ENCODE measurements around the gene FRMD4B. TPM values are rescaled to one million over a fixed set of nuclear protein-coding genes. Genes with fewer than 3 reads are reported as not detected.

FRMD4B gene
- polyA plus RNA-seq, 2 of the 4 experiments (the other 2 are of a cell fraction), result 0.92 to 5.9 TPM

DNA sequence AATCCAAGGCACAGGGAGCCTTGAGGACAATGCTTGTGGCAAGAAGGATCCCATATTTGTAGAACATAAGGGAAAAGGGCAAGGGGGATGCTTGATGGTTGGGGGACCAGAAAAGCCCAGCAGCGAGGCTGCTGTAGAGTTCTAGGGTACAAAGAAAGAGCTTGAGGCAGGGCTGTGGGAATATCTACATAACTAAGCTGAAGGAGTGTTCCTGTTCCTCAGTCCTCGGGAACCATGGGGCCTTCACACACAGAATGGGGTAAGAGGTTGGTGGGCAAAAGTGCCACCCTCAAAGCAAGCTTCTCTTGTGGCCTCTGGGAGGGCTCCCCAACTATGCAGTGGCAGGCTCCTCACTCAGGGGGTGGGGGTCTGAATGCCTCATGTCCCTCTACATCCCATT is 6.5 kb upstream of the FRMD4B start:
- Histone ChIP-seq H3K4me2 (no peak overlapping the region), H3K4me3 (no peak overlapping the region), H3K4me1 (no peaks in the 10 kb centered on the region), H3K9me3 (no peaks in the 10 kb centered on the region), H3K27ac (no peak overlapping the region)
- no peak for FAIRE-seq
- ChIA-PET CTCF (interaction anchor here (1.1 kb wide), 1 partner anchor 18 kb away, joined by 4 read pairs; no protein-coding TSS in a partner anchor), POLR2A (no interaction called here)
- TF ChIP-seq KDM5A (IDR thresholded peaks at IDR 0.05), result no peak
- no peak for ATAC-seq
- DNase-seq (ENCODE audit: low read depth in 1 of 2, low spot score in 1 of 2), result no peak
- 15% methylated on average over 2 of the region's 2 CpGs for WGBS (ENCODE audit: missing lambda C conversion rate)

DNA sequence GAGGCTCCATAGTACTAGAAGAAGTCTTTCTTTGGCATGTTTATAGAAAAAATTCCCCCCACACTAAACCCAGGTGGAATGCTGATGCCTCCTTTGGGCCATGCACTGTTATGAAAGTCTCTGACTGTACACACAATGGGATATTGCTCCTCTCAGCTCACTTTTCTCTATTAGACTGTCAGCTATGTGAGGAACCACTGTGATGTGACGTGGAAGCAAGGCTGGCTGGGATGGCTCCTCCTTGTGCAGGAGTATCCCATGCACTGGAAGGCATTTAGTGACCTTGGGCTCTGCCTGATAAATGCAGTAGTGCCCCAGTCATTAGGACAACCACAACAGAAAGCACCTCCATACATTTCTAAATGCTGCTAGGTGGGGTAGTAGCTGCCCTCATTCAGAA is 5.7 kb upstream of the FRMD4B start:
- no CpG with 5 or more reads among the region's 1 CpG for WGBS (ENCODE audit: missing lambda C conversion rate)
- no peaks in the 10 kb centered on the region for H3K4me1 ChIP-seq
- ChIA-PET CTCF (no interaction called here), POLR2A (no interaction called here)
- H3K27ac ChIP-seq, result no peak overlapping the region
- DNase-seq (ENCODE audit: low read depth in 1 of 2, low spot score in 1 of 2) (no peak), FAIRE-seq (no peak), ATAC-seq (no peak)
- no peaks in the 10 kb centered on the region for H3K9me3 ChIP-seq
- TF ChIP-seq, protein P1, sequence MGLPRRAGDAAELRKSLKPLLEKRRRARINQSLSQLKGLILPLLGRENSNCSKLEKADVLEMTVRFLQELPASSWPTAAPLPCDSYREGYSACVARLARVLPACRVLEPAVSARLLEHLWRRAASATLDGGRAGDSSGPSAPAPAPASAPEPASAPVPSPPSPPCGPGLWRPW (IDR thresholded peaks at IDR 0.05), result no peak
- TF ChIP-seq RCOR1 (IDR thresholded peaks at IDR 0.05; ENCODE audit: low read depth, low read length) (no peak), HOXA7 (CRISPR knock-in tag; IDR thresholded peaks at IDR 0.05) (no peak), RAD21 (conservative IDR thresholded peaks at IDR 0.05 in 1 of 2, IDR thresholded peaks at IDR 0.05 in 1 of 2) (no peak)
- no peak overlapping the region for H3K4me3 ChIP-seq
- no peak overlapping the region for H3K4me2 ChIP-seq

DNA sequence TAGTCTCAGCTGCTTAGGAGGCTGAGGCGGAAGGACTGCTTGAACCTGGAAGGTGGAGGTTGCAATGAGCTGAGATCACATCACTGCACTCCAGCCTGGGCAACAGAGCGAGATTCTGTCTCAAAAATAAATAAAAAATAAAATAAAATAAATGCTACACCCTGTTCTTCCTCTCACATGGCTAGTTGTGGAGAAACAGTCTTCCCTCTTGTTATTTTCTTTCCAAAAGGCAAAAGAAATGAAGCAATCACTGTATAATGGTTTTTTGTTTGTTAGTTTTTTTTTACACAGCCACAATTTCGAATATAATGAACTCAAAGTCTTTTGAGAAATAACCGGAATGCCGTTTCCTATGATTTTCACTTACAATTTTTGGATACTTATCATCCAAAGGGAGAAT is 4.9 kb upstream of the FRMD4B start:
- ATAC-seq (no peak), DNase-seq (ENCODE audit: low read depth in 1 of 2, low spot score in 1 of 2) (no peak), FAIRE-seq (no peak)
- H3K27ac ChIP-seq, result no peak overlapping the region
- no peak overlapping the region for H3K4me3 ChIP-seq
- H3K4me2 ChIP-seq, result no peak overlapping the region
- ChIA-PET CTCF (no interaction called here), POLR2A (no interaction called here)
- 62% methylated on average over 5 of the region's 5 CpGs for WGBS (ENCODE audit: missing lambda C conversion rate)
- no peak for TF ChIP-seq MYC (IDR thresholded peaks at IDR 0.05; ENCODE audit: borderline replicate concordance, low read length)
- TF ChIP-seq, protein P2, sequence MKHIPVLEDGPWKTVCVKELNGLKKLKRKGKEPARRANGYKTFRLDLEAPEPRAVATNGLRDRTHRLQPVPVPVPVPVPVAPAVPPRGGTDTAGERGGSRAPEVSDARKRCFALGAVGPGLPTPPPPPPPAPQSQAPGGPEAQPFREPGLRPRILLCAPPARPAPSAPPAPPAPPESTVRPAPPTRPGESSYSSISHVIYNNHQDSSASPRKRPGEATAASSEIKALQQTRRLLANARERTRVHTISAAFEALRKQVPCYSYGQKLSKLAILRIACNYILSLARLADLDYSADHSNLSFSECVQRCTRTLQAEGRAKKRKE (CRISPR knock-in tag; IDR thresholded peaks at IDR 0.05; ENCODE audit: low read depth), result no peak
- TF ChIP-seq, protein P3, sequence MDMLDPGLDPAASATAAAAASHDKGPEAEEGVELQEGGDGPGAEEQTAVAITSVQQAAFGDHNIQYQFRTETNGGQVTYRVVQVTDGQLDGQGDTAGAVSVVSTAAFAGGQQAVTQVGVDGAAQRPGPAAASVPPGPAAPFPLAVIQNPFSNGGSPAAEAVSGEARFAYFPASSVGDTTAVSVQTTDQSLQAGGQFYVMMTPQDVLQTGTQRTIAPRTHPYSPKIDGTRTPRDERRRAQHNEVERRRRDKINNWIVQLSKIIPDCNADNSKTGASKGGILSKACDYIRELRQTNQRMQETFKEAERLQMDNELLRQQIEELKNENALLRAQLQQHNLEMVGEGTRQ (IDR thresholded peaks at IDR 0.05), result no peak
- no peaks in the 10 kb centered on the region for H3K4me1 ChIP-seq
- H3K9me3 ChIP-seq, result no peaks in the 10 kb centered on the region

DNA sequence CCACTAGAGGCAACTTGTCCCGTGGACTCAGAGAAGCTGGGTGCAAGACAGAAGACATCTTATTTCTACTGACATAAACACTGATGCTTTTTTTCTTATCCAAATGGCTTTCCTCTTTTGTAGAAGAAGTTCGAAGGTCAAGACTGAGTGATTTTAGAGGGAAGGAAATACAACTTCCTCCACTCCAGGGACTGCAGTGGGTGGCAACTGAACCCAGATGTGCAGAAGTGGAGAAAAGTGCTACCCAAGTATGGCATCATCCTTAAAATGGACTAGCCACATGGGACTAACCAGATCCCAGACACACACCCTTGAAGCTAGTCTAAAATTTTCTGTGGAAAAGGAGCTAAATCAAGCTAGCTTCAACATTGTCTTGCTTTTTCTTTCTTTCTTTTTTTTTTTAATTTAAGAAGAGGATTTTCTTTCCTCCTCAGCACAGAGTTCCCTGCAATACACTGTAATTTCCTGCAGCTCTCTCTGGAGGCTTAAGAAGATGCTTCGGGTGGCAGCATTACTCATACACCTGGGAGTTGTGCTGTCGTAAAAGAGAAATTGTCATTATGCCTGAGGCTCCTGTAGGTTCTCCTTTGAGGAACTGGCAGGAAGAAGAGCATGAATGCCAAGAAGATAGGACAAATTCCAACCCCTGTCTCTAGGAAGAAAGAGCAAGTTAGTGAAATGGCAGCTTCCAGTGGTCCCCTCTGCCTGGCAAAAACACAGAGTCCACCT is 3.8 kb upstream of the FRMD4B start:
- H3K4me3 ChIP-seq, result no peak overlapping the region
- TF ChIP-seq SMC3 (IDR thresholded peaks at IDR 0.05) (no peak), JUNB (IDR thresholded peaks at IDR 0.05) (no peak)
- no peaks in the 10 kb centered on the region for H3K9me3 ChIP-seq
- POLR2A ChIA-PET, result no interaction called here
- no peak overlapping the region for H3K4me2 ChIP-seq
- H3K27ac ChIP-seq, result no peak overlapping the region
- DNase-seq (ENCODE audit: low read depth in 1 of 2, low spot score in 1 of 2) (no peak), FAIRE-seq (no peak), ATAC-seq (no peak)
- 29% methylated on average over 4 of the region's 4 CpGs for WGBS (ENCODE audit: missing lambda C conversion rate)
- no peaks in the 10 kb centered on the region for H3K4me1 ChIP-seq
- CTCF ChIA-PET, result interaction anchor here (0.6 to 1.0 kb wide), 3 partner anchors 9 to 282 kb away, joined by 3 read pairs; no protein-coding TSS in a partner anchor

DNA sequence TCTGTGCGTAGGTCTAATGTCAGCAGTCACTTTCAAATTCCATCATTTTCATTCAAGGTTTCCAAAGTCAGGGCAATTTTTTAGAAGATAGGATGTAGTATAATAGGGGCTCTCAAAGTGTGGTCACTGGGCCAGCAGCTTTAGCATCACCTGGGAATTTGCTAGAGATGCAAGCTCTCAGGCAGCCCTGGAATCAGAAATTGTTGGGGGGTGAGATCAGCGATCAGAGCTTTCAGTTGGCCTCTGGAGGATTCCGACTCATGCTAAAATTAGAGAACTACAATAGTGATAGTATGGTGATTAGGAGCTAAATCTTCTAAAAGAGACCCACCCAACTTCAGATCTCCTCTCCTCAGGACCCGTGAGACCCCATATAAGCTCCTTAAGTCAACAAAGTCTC is 2.4 kb upstream of the FRMD4B start:
- POLR2A ChIA-PET, result no interaction called here
- no peaks in the 10 kb centered on the region for H3K9me3 ChIP-seq
- CTCF ChIA-PET, result interaction anchor here (0.6 to 1.3 kb wide), 3 partner anchors 14 to 30 kb away, joined by 3 to 4 read pairs (median 3); no protein-coding TSS in a partner anchor
- no peak overlapping the region for H3K4me2 ChIP-seq
- ATAC-seq, result no peak
- H3K27ac ChIP-seq, result no peak overlapping the region
- 34% methylated on average over 4 of the region's 4 CpGs for WGBS (ENCODE audit: missing lambda C conversion rate)
- DNase-seq (ENCODE audit: low read depth in 1 of 2, low spot score in 1 of 2), result no peak
- TF ChIP-seq FOSL2 (IDR thresholded peaks at IDR 0.05), result no peak
- TF ChIP-seq FOSL2 (CRISPR knock-in tag; IDR thresholded peaks at IDR 0.05), result no peak
- no peak for TF ChIP-seq CEBPB (IDR thresholded peaks at IDR 0.05)
- TF ChIP-seq BHLHE40 (IDR thresholded peaks at IDR 0.05; ENCODE audit: low read depth, low read length), result no peak
- TF ChIP-seq EP300 (IDR thresholded peaks at IDR 0.05), result no peak
- TF ChIP-seq, protein P4, sequence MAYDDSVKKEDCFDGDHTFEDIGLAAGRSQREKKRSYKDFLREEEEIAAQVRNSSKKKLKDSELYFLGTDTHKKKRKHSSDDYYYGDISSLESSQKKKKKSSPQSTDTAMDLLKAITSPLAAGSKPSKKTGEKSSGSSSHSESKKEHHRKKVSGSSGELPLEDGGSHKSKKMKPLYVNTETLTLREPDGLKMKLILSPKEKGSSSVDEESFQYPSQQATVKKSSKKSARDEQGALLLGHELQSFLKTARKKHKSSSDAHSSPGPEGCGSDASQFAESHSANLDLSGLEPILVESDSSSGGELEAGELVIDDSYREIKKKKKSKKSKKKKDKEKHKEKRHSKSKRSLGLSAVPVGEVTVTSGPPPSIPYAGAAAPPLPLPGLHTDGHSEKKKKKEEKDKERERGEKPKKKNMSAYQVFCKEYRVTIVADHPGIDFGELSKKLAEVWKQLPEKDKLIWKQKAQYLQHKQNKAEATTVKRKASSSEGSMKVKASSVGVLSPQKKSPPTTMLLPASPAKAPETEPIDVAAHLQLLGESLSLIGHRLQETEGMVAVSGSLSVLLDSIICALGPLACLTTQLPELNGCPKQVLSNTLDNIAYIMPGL (CRISPR knock-in tag; IDR thresholded peaks at IDR 0.05; ENCODE audit: borderline replicate concordance), result no peak
- TF ChIP-seq CHD4 (IDR thresholded peaks at IDR 0.05; ENCODE audit: borderline replicate concordance), result no peak
- TF ChIP-seq GATA3 (IDR thresholded peaks at IDR 0.05; ENCODE audit: borderline replicate concordance), result no peak
- no peak for TF ChIP-seq MYC (IDR thresholded peaks at IDR 0.05; ENCODE audit: borderline replicate concordance, low read length)
- TF ChIP-seq JUNB (IDR thresholded peaks at IDR 0.05), result no peak
- TF ChIP-seq POLR2A (IDR thresholded peaks at IDR 0.05; ENCODE audit: low read length), result no peak
- TF ChIP-seq, protein P3 (IDR thresholded peaks at IDR 0.05), result no peak
- no peak for FAIRE-seq
- no peaks in the 10 kb centered on the region for H3K4me1 ChIP-seq
- no peak overlapping the region for H3K4me3 ChIP-seq

All from A549 (cell line).